Measurements from ENCODE around the gene SH2D3C.

DNA sequence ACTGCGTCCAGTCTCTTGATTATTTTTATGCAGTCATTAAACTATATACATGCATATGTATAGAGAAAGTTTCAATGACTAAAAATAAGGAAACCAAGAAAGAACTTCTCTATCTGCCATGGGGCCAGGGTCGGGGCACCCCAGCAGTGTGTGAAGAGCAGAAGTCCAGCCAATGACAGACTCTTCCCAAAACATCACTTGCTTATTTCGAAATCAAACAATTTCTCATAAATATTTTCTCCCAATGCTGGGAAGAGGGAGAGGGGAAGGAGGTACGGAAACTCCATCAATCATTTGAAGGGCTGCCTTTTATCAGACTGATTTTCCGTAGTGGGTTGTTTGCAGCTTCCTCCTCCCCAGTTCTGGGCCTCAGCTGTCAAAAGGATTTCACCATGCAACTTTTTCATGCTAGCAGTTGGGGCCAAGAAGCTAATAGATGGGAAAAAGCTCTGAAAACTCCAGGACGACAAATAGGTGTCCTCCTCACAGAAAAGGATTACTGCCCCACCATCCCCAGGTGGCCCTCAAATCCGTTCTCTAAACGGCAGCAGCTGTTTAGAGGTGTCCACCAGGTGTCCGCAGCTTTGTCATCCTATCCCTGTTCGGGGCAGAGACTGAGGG lies 23.6 kb upstream of the SH2D3C start:
- TF ChIP-seq CTCF (IDR thresholded peaks at IDR 0.05; ENCODE audit: low read length) (peak; percentile 39), EZH2 (optimal IDR thresholded peaks at IDR 0.05; ENCODE audit: low read depth, low read length) (no peak)
